DOHH2 (cell line): ENCODE measurements around the gene EME2.

Experiments used
- H3F3A ChIP-seq: fragments of 200-600 bp; sonication (generic), shearing (Covaris generic); 2 replicates; pipeline ENCODE4 v1.6.0; 2016; ENCODE audit warnings: antibody characterized with exemption, mild to moderate bottlenecking; ENCODE audit not compliant: control insufficient read depth, insufficient read depth
- H3K27ac ChIP-seq: fragments of 200-600 bp; sonication (generic); 2 replicates; pipeline ENCODE4 v1.5.1; 2014; ENCODE audit warnings: low read depth, mild to moderate bottlenecking, low read length, moderate library complexity
- H3K27me3 ChIP-seq: fragments of 200-600 bp; sonication (generic); 2 replicates; pipeline ENCODE4 v1.6.1; 2014; ENCODE audit warnings: mild to moderate bottlenecking, low read length, mixed read lengths; ENCODE audit not compliant: control insufficient read depth
- H3K36me3 ChIP-seq: fragments of 200-600 bp; sonication (generic); 2 replicates; pipeline ENCODE4 v1.6.1; 2014; ENCODE audit warnings: mild to moderate bottlenecking, low read length, moderate library complexity, mixed read lengths; ENCODE audit not compliant: control insufficient read depth
- H3K4me1 ChIP-seq: fragments of 200-600 bp; sonication (generic); 2 replicates; pipeline ENCODE4 v1.6.1; 2014; ENCODE audit warnings: mild to moderate bottlenecking, low read length, mixed read lengths; ENCODE audit not compliant: control insufficient read depth
- H3K4me2 ChIP-seq: fragments of 200-600 bp; sonication (generic); 2 replicates; pipeline ENCODE4 v1.6.0; 2014; ENCODE audit warnings: mild to moderate bottlenecking, low read length, moderate library complexity
- H3K4me3 ChIP-seq: fragments of 200-600 bp; sonication (generic); 2 replicates; pipeline ENCODE4 v1.5.1; 2014; ENCODE audit warnings: mild to moderate bottlenecking, low read length, mixed read lengths
- H3K79me2 ChIP-seq: fragments of 200-600 bp; sonication (generic); 2 replicates; pipeline ENCODE4 v1.6.1; 2014; ENCODE audit warnings: mild to moderate bottlenecking, low read length, mixed read lengths; ENCODE audit not compliant: control insufficient read depth
- H3K9me2 ChIP-seq: fragments of 200-600 bp; sonication (generic); replicated peaks from 2 replicates; pipeline ENCODE4 v1.6.1; 2014; ENCODE audit warnings: mild to moderate bottlenecking, low read length, mixed read lengths; ENCODE audit not compliant: control insufficient read depth
- H3K9me3 ChIP-seq: fragments of 200-600 bp; sonication (generic); 2 replicates; pipeline ENCODE4 v1.6.1; 2014; ENCODE audit warnings: antibody characterized with exemption, low read length, mixed read lengths; ENCODE audit not compliant: control insufficient read depth, insufficient read depth
- H4K20me1 ChIP-seq: fragments of 200-600 bp; sonication (generic); 2 replicates; pipeline ENCODE4 v1.6.0; 2014; ENCODE audit warnings: low read depth, mild to moderate bottlenecking, antibody characterized with exemption, low read length, moderate library complexity; ENCODE audit not compliant: control insufficient read depth, insufficient read depth
- CTCF ChIP-seq: fragments of 200-600 bp; sonication (generic); IDR thresholded peaks from one replicate; pipeline ENCODE4 v1.5.1; 2014; ENCODE audit warnings: antibody characterized with exemption, mild to moderate bottlenecking, low read depth, low read length; ENCODE audit not compliant: poor library complexity, severe bottlenecking
- EZH2phosphoT487 ChIP-seq: fragments of 200-600 bp; sonication (generic); IDR thresholded peaks from 2 replicates; pipeline ENCODE4 v1.6.1; 2017; ENCODE audit warnings: borderline replicate concordance, mild to moderate bottlenecking, antibody characterized with exemption, low read length, moderate library complexity, mixed read lengths

Gene EME2

GRCh38 chr16:1759511-1759910, 13.1 kb upstream of the EME2 start:
- H3K79me2 ChIP-seq = no peaks in the 10 kb centered on the region
- no peak overlapping the region for H3K27ac ChIP-seq
- H4K20me1 ChIP-seq = no peaks in the 10 kb centered on the region
- peaks cover 50% of the 10 kb centered on the region for H3K36me3 ChIP-seq
- H3K4me1 ChIP-seq = no peaks in the 10 kb centered on the region
- TF ChIP-seq CTCF = no peak
- TF ChIP-seq EZH2phosphoT487 = no peak
- no peaks in the 10 kb centered on the region for H3K9me3 ChIP-seq
- no peaks in the 10 kb centered on the region for H3K9me2 ChIP-seq
- no peaks in the 10 kb centered on the region for H3F3A ChIP-seq
- no peak overlapping the region for H3K4me2 ChIP-seq
- H3K27me3 ChIP-seq = no peaks in the 10 kb centered on the region
- no peak overlapping the region for H3K4me3 ChIP-seq

GRCh38 chr16:1760911-1761310, 11.7 kb upstream of the EME2 start:
- H3K79me2 ChIP-seq = no peaks in the 10 kb centered on the region
- H3K4me1 ChIP-seq = no peaks in the 10 kb centered on the region
- H3K9me3 ChIP-seq = no peaks in the 10 kb centered on the region
- H3K27me3 ChIP-seq = no peaks in the 10 kb centered on the region
- no peak overlapping the region for H3K4me3 ChIP-seq
- no peaks in the 10 kb centered on the region for H3K9me2 ChIP-seq
- no peaks in the 10 kb centered on the region for H3F3A ChIP-seq
- no peak overlapping the region for H3K27ac ChIP-seq
- H3K4me2 ChIP-seq = no peak overlapping the region
- no peaks in the 10 kb centered on the region for H4K20me1 ChIP-seq
- TF ChIP-seq CTCF (no peak), EZH2phosphoT487 (no peak)
- peaks cover 60% of the 10 kb centered on the region for H3K36me3 ChIP-seq

GRCh38 chr16:1761751-1762150, 10.9 kb upstream of the EME2 start:
- Histone ChIP-seq H3K4me2 (no peak overlapping the region), H3K27ac (no peak overlapping the region), H3K9me3 (no peaks in the 10 kb centered on the region), H3K9me2 (no peaks in the 10 kb centered on the region), H3K4me1 (no peaks in the 10 kb centered on the region), H3K79me2 (no peaks in the 10 kb centered on the region), H4K20me1 (no peaks in the 10 kb centered on the region), H3F3A (no peaks in the 10 kb centered on the region), H3K4me3 (no peak overlapping the region), H3K36me3 (peaks cover 65% of the 10 kb centered on the region), H3K27me3 (no peaks in the 10 kb centered on the region)
- no peak for TF ChIP-seq CTCF
- TF ChIP-seq EZH2phosphoT487 = no peak
